Esophagus squamous epithelium (tissue), 5 donors: ENCODE results near the gene FGD3. TPM values are rescaled to one million over a fixed set of nuclear protein-coding genes. Genes with fewer than 3 reads are reported as not detected.

Experiments used
- DNase-seq: peaks from one replicate; lab custom pipeline; 2025; lab: John Stamatoyannopoulos, UW
- H3K27ac ChIP-seq, 4 donors: fragments of 200-600 bp; sonication (generic); one replicate each; pipeline ENCODE4 v1.5.1; 2016 to 2019; ENCODE audit warnings: mild to moderate bottlenecking in 1 of 4
- H3K27me3 ChIP-seq, 4 donors: fragments of 200-600 bp; sonication (generic); 1 replicate in 3 of 4; 2 replicates in 1 of 4; pipeline versions ENCODE4 v1.5.1 to v1.6.0; 2017 to 2021; ENCODE audit warnings: antibody characterized with exemption in 1 of 4
- H3K36me3 ChIP-seq, 3 donors: fragments of 200-600 bp; sonication (generic); one replicate each; pipeline ENCODE4 v1.5.1; 2016 to 2019
- H3K4me1 ChIP-seq, 3 donors: fragments of 200-600 bp; sonication (generic); one replicate each; pipeline ENCODE4 v1.5.1; 2017 to 2019
- H3K4me3 ChIP-seq, 4 donors: fragments of 200-600 bp; sonication (generic); 1 replicate in 3 of 4; 2 replicates in 1 of 4; pipeline ENCODE4 v1.5.1; 2016 to 2019; ENCODE audit warnings: mild to moderate bottlenecking in 2 of 4, moderate library complexity in 1 of 4
- H3K9me3 ChIP-seq, 3 donors: fragments of 200-600 bp; sonication (generic); one replicate each; pipeline ENCODE4 v1.5.1; 2016 to 2019
- CTCF ChIP-seq, 6 experiments: fragments of 450-650 bp in 4 of 6; fragments of 200-600 bp in 2 of 6; sonication (generic) in 2 of 6; IDR thresholded peaks; one replicate each; pipeline ENCODE4 v1.5.1; 2016 to 2019; ENCODE audit warnings: antibody characterized with exemption in 6 of 6, mild to moderate bottlenecking in 4 of 6, moderate library complexity in 4 of 6
- POLR2A ChIP-seq, 4 donors: fragments of 450-650 bp; IDR thresholded peaks; one replicate each; pipeline ENCODE4 v1.6.1; 2017; ENCODE audit warnings: antibody characterized with exemption in 4 of 4, mild to moderate bottlenecking in 4 of 4, moderate library complexity in 3 of 4
- WGBS, 2 donors: methylation state at CpG; one replicate each; pipeline ENCODE4 v1.1.5; 2018; 5-methylcytosine and 5-hydroxymethylcytosine counted together
- intact Hi-C: fragments of 100-400 bp; cut with DNase I; formaldehyde crosslinking; loops from one replicate; pipeline ENCODE4 v1.15.0; 2022
- total RNA-seq, 4 donors: library from RNA; depleted of rRNA; stranded (reverse); fragments of >200 nt; gene quantifications; one replicate each; pipeline ENCODE4 v1.1.0, GENCODE V29; 2016
- donor health status: DM: yes; HTN: yes; CAD: no.

FGD3 gene
- total RNA-seq, 4 donors from 2014 or later = 2.4 to 6.5 (median 4.9) TPM

- no peak overlapping the region for H3K4me3 ChIP-seq
- no peaks in the 10 kb centered on the region for H3K4me1 ChIP-seq
- no peaks in the 10 kb centered on the region for H3K27me3 ChIP-seq
- no peak for TF ChIP-seq POLR2A (IDR thresholded peaks at IDR 0.05)
- TF ChIP-seq CTCF (IDR thresholded peaks at IDR 0.05) = no peak
- no peaks in the 10 kb centered on the region for H3K9me3 ChIP-seq
- 87 to 100% methylated on average over 1 to 4 of the region's 9 CpGs for WGBS, 2 donors
- DNase-seq = no peak
- H3K36me3 ChIP-seq = peaks cover 0 to 49% (median 0%) of the 10 kb centered on the region in 3 donors
- no peak overlapping the region for H3K27ac ChIP-seq
- intact Hi-C loops = no loop called here
Observed at GRCh38 chr9:93017621-93018020, 70.3 kb downstream of the FGD3 start.

GRCh38 chr9:93020151-93020550, 72.8 kb downstream of the FGD3 start:
- 75 to 84% methylated on average over 1 to 4 of the region's 11 CpGs for WGBS, 2 donors
- Histone ChIP-seq H3K9me3 (no peaks in the 10 kb centered on the region), H3K27me3 (no peaks in the 10 kb centered on the region), H3K36me3 (peaks cover 0 to 53% (median 0%) of the 10 kb centered on the region in 3 donors), H3K4me3 (no peak overlapping the region), H3K27ac (no peak overlapping the region), H3K4me1 (no peaks in the 10 kb centered on the region)
- DNase-seq = no peak
- TF ChIP-seq POLR2A (IDR thresholded peaks at IDR 0.05) (no peak), CTCF (IDR thresholded peaks at IDR 0.05) (no peak)
- intact Hi-C loops = no loop called here

- Histone ChIP-seq H3K4me3 (no peak overlapping the region), H3K27ac (no peak overlapping the region), H3K27me3 (no peaks in the 10 kb centered on the region), H3K9me3 (no peaks in the 10 kb centered on the region), H3K36me3 (peaks cover 0 to 47% (median 0%) of the 10 kb centered on the region in 3 donors), H3K4me1 (no peaks in the 10 kb centered on the region)
- no peak for TF ChIP-seq POLR2A (IDR thresholded peaks at IDR 0.05)
- TF ChIP-seq CTCF (IDR thresholded peaks at IDR 0.05) = no peak
- WGBS, 2 donors = 55 to 68% methylated on average over 3 to 15 of the region's 27 CpGs
- intact Hi-C loops = no loop called here
- DNase-seq = no peak
Observed at GRCh38 chr9:93020771-93021670, 73.7 kb downstream of the FGD3 start.

- Histone ChIP-seq H3K9me3 (no peaks in the 10 kb centered on the region), H3K4me1 (no peaks in the 10 kb centered on the region), H3K4me3 (no peak overlapping the region), H3K27me3 (no peaks in the 10 kb centered on the region), H3K27ac (no peak overlapping the region), H3K36me3 (peaks cover 0 to 46% (median 0%) of the 10 kb centered on the region in 3 donors)
- 83 to 100% methylated on average over 2 of the region's 9 CpGs for WGBS, 2 donors
- intact Hi-C loops = no loop called here
- DNase-seq = no peak
- TF ChIP-seq POLR2A (IDR thresholded peaks at IDR 0.05) (no peak), CTCF (IDR thresholded peaks at IDR 0.05) (no peak)
Observed at GRCh38 chr9:93022066-93022465, 74.7 kb downstream of the FGD3 start.
